ENCODE measurements around the gene EMC1.
"Not testable (repeated sequence)": the region's sequence is repeated elsewhere in the genome, so short reads cannot be mapped to it uniquely, and the experiment has no call there.

The EMC1 gene

DNA sequence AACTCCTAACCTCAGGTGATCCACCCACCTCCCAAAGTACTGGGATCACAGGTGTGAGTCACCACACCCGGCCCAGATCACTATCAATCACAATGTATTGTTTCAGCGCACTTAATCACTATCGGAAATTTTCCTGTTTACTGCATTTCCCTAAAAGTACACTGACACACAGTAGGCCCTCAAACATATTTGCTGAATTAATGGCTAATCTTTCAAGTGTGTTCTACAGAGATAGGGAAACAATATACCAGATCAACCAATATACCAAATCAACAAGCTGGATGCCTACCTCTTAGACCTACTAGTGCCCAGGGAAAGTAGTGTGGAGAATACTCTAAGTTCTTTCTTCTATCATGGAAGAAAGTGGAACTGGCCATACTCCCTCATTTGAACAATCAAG, 58.3 kb downstream of the EMC1 start:
- Mint-ChIP-seq H3K4me3 (no peak overlapping the region), H3K27ac (no peak overlapping the region), H3K27me3 (no peaks in the 10 kb centered on the region), H3K4me1 (no peaks in the 10 kb centered on the region), H3K36me3 (peaks cover 83% of the 10 kb centered on the region), H3K9me3 (no peaks in the 10 kb centered on the region)
- ATAC-seq, result no peak

DNA sequence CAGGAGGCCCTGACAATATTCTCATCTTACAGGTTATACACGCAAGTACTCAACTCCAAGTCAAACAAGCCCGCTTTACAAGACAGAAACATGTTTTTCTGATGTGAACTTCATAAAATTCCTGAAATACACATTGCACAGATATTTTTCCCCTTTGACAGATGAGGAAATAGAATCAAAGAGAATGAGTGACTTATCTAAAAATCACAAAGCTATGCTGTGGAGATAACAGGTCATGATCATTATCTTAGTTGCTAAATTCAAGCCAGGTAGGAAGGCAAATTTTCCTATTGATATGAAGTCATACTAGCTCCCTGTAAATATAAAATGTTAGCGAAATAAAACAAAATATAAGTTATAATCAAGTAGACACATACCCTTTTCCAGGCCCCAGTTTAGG, 59.5 kb downstream of the EMC1 start:
- peaks cover 75% of the 10 kb centered on the region for H3K36me3 Mint-ChIP-seq
- H3K27me3 Mint-ChIP-seq, result no peaks in the 10 kb centered on the region
- ATAC-seq, result no peak
- H3K4me1 Mint-ChIP-seq, result no peaks in the 10 kb centered on the region
- no peak overlapping the region for H3K4me3 Mint-ChIP-seq
- no peaks in the 10 kb centered on the region for H3K9me3 Mint-ChIP-seq
- no peak overlapping the region for H3K27ac Mint-ChIP-seq

DNA sequence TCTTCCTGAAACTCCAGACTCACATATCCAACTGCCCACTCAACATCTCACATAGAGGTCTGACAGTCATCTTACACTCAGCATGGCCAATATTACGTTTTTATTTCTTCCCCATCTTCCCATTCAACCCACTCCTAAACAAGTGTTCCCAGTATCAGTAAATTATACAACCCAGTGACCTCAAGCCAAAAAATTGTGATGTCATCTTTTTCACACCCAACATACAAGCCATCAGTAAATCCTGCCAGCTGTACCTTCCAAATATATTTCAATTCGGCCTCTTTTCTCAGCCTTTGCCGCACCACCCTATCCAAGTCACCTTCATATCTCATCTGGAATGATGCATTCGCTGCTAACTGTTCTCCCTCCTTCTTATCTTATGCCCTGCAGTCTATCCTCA, 60.9 kb downstream of the EMC1 start:
- Mint-ChIP-seq H3K27ac (no peak overlapping the region), H3K36me3 (peaks cover 74% of the 10 kb centered on the region), H3K9me3 (no peaks in the 10 kb centered on the region), H3K4me3 (no peak overlapping the region), H3K27me3 (no peaks in the 10 kb centered on the region), H3K4me1 (peaks cover 9% of the 10 kb centered on the region)
- ATAC-seq, result no peak

GRCh38 chr1:19189270-19189669, 62.1 kb downstream of the EMC1 start:
- Mint-ChIP-seq H3K36me3 (peaks cover 76% of the 10 kb centered on the region), H3K4me3 (no peak overlapping the region), H3K4me1 (peaks cover 9% of the 10 kb centered on the region), H3K27ac (no peak overlapping the region), H3K9me3 (no peaks in the 10 kb centered on the region), H3K27me3 (no peaks in the 10 kb centered on the region)
- no peak for ATAC-seq

DNA sequence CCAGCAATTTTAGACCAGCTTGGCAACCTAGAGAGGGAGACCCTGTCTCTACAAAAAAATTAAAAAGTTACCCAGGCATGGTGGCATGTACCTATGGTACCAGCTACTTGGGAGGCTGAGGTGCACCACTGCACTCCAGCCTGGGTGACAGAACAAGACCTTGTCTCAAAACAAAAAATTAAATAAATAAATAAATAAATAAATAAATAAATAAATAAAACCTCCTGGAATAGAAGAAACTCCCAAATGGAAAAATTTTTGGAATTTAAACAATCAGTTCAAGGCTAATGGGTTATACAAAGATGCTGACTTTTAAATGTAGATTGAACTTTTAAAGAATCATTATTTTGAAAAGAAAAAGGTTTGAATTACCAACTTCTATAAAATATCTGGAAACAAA, 63.5 kb downstream of the EMC1 start:
- peaks cover 9% of the 10 kb centered on the region for H3K4me1 Mint-ChIP-seq
- no peaks in the 10 kb centered on the region for H3K9me3 Mint-ChIP-seq
- peaks cover 75% of the 10 kb centered on the region for H3K36me3 Mint-ChIP-seq
- H3K4me3 Mint-ChIP-seq, result no peak overlapping the region
- no peak for ATAC-seq
- no peaks in the 10 kb centered on the region for H3K27me3 Mint-ChIP-seq
- no peak overlapping the region for H3K27ac Mint-ChIP-seq

GRCh38 chr1:19186001-19186400, 65.3 kb downstream of the EMC1 start:
- H3K27me3 Mint-ChIP-seq, result no peaks in the 10 kb centered on the region
- peak overlapping the region; percentile 20 for H3K27ac Mint-ChIP-seq
- ATAC-seq, result no peak
- H3K9me3 Mint-ChIP-seq, result no peaks in the 10 kb centered on the region
- peaks cover 9% of the 10 kb centered on the region for H3K4me1 Mint-ChIP-seq
- peaks cover 77% of the 10 kb centered on the region for H3K36me3 Mint-ChIP-seq
- no peak overlapping the region for H3K4me3 Mint-ChIP-seq

DNA sequence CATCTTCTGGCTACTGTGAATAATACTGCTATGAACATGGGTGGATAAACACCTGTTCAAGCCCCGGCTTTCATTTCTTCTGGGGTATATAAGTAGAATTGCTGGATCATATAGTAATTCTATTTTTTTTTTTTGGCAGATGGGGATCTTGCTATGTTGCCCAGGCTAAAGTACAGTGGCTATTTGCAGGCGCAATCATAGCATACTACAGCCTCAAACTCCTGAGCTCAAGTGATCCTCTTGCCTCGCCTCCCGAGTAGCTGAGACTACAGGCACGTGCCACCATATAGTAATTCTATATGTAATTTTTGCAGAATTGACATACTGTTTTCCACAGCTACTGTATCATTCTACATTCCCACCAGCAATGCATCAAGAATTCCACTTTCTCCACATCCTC, 69.1 kb downstream of the EMC1 start:
- no peak overlapping the region for H3K4me3 Mint-ChIP-seq
- H3K36me3 Mint-ChIP-seq, result peaks cover 76% of the 10 kb centered on the region
- no peak for ATAC-seq
- no peak overlapping the region for H3K27ac Mint-ChIP-seq
- peaks cover 9% of the 10 kb centered on the region for H3K4me1 Mint-ChIP-seq
- H3K27me3 Mint-ChIP-seq, result no peaks in the 10 kb centered on the region
- no peaks in the 10 kb centered on the region for H3K9me3 Mint-ChIP-seq

- H3K27me3 Mint-ChIP-seq, H3K4me3 Mint-ChIP-seq, H3K9me3 Mint-ChIP-seq, H3K4me1 Mint-ChIP-seq, H3K27ac Mint-ChIP-seq, ATAC-seq: not testable (repeated sequence)
- H3K36me3 Mint-ChIP-seq, result peaks cover 82% of the 10 kb centered on the region
Measured at GRCh38 chr1:19180265-19180657, 71.1 kb downstream of the EMC1 start.

DNA sequence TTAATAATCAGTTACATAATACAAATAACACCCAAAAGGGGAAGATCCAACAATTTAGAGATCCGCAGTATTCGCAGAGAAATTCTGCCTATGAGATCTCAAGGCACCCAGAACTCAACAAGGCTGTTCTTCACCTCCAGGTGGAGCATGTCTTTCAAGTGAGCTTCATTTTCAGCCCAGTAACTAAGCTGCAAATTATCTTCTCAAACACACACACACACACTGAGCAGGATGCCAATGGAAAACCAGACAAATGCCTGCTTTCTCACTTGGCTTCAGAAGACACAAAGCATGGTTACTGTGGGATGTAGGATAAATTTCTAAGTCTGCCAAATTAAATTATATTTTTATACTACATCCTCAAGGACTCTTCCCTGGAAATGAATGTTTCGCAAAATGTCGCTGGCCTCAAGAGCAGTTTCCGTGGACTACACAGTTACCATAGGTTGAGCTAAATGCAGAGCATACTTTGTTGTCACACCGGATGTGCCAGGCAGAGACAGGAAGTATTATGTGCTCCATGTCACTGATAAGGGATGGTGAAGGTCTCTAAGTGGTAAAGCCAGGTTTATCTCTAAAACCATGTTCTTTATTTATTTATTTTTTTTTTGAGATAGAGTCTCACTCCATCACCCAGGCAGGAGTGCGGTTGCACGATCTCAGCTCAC, 71.6 kb downstream of the EMC1 start:
- no peak for ATAC-seq
- peaks cover 79% of the 10 kb centered on the region for H3K36me3 Mint-ChIP-seq
- no peak overlapping the region for H3K27ac Mint-ChIP-seq
- H3K27me3 Mint-ChIP-seq, result no peaks in the 10 kb centered on the region
- H3K9me3 Mint-ChIP-seq, result no peaks in the 10 kb centered on the region
- no peaks in the 10 kb centered on the region for H3K4me1 Mint-ChIP-seq
- H3K4me3 Mint-ChIP-seq, result no peak overlapping the region

- no peaks in the 10 kb centered on the region for H3K4me1 Mint-ChIP-seq
- no peaks in the 10 kb centered on the region for H3K27me3 Mint-ChIP-seq
- H3K27ac Mint-ChIP-seq, result no peak overlapping the region
- ATAC-seq, result no peak
- H3K4me3 Mint-ChIP-seq, result no peak overlapping the region
- no peaks in the 10 kb centered on the region for H3K9me3 Mint-ChIP-seq
- H3K36me3 Mint-ChIP-seq, result peaks cover 80% of the 10 kb centered on the region
Measured at GRCh38 chr1:19178734-19179398, 72.5 kb downstream of the EMC1 start.

DNA sequence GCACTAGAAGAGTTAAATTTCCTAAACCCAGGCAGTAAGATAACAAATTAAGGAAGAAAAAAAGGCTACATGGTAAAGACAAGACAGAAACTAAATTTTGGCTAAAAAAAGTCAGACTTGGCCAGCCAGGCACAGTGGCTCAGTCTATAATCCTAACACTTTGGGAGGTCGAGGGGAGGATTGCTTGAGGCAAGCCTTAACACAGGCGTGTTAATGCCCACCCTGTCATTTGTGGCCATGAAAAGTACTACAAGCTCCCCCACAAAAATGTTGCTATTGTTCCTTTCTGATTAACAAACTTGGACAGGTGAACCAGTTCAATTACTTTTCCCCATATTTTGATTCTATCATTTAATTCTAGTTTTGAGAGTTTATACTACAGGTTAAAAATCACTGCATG, 73.5 kb downstream of the EMC1 start:
- no peak overlapping the region for H3K4me3 Mint-ChIP-seq
- H3K27me3 Mint-ChIP-seq, result no peaks in the 10 kb centered on the region
- peaks cover 77% of the 10 kb centered on the region for H3K36me3 Mint-ChIP-seq
- no peak for ATAC-seq
- H3K4me1 Mint-ChIP-seq, result no peaks in the 10 kb centered on the region
- H3K27ac Mint-ChIP-seq, result no peak overlapping the region
- H3K9me3 Mint-ChIP-seq, result no peaks in the 10 kb centered on the region

DNA sequence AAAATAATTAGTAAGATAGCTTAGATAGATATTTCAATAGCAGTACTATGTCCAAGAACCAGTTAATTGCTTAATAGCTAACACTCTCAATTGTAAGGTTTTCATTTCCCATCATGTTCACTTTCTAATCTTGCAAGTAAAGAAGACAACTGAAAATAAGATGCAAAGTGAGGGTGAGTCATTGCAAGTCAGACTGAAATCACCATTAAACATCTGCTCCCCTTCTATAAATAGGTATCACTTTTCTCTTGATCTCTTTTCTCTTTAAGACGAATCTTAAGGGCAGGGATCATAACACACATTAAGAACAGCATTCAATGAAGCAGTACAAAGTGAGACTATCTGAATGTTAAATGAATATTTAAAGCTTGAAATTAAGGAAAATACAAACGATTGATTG, 81.7 kb downstream of the EMC1 start:
- Mint-ChIP-seq H3K4me3 (no peak overlapping the region), H3K27ac (peak overlapping the region; percentile 81)
- ATAC-seq, result peak; percentile 27

DNA sequence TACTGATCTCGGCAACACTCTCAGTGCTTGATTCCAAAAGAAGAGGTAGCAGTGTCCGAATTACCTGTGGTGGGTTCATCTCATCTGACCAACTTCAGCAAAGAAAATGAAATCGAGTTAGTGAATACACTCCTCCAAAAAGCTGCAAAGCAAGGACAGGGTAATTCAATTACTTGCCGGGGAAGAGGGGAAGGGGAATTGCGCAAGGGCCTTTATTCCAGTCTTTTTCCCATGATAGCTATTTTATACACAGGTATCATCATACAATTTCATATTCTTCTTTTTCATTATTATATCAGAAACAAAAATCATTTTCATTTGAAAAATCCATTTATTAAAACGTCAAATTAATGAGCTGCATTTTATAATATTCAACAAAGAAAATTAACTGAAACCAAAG, 84.2 kb downstream of the EMC1 start:
- Mint-ChIP-seq H3K4me1 (peaks cover 14% of the 10 kb centered on the region), H3K4me3 (no peak overlapping the region), H3K27ac (no peak overlapping the region), H3K27me3 (no peaks in the 10 kb centered on the region), H3K9me3 (no peaks in the 10 kb centered on the region), H3K36me3 (peaks cover 86% of the 10 kb centered on the region)
- no peak for ATAC-seq

More for the DNA sequence above, 81.7 kb downstream of the EMC1 start:
- no peaks in the 10 kb centered on the region for H3K27me3 Mint-ChIP-seq
- H3K9me3 Mint-ChIP-seq, result no peaks in the 10 kb centered on the region
- H3K36me3 Mint-ChIP-seq, result peaks cover 80% of the 10 kb centered on the region
- peaks cover 14% of the 10 kb centered on the region for H3K4me1 Mint-ChIP-seq

GRCh38 chr1:19166066-19166465, 85.3 kb downstream of the EMC1 start:
- Mint-ChIP-seq H3K27me3 (no peaks in the 10 kb centered on the region), H3K4me3 (no peak overlapping the region), H3K9me3 (no peaks in the 10 kb centered on the region), H3K27ac (no peak overlapping the region), H3K4me1 (peaks cover 14% of the 10 kb centered on the region), H3K36me3 (peaks cover 88% of the 10 kb centered on the region)
- ATAC-seq, result no peak

Measured in stimulated activated memory B cell treated with anti-CD40 and anti-IgM and Interleukin-4, amounts not matched to agents 10 μg/mL and 1 μg/mL and 100 μg/mL, for 72 hours (primary cell).